HCT116 (cell line): Measurements from ENCODE around the gene UPF2. TPM values are rescaled to one million over a fixed set of nuclear protein-coding genes. Genes with fewer than 3 reads are reported as not detected.

Experiments
- ATAC-seq: fragments of 200-7000 bp; cut with Tn5 transposase; 2 replicates; pipeline ENCODE4 v1.9.1; 2020; ENCODE audit warnings: mild to moderate bottlenecking, moderate library complexity
- BruUV-seq: library from RNA; stranded (reverse); fragments of 400-500 nt; replicated peaks from 2 replicates; lab custom pipeline; 2021; lab: Mats Ljungman, UMichigan
- CTCF ChIA-PET: fragments of 300-600 bp; sonication (Branson Sonifier 250); formaldehyde crosslinking; loops from one replicate; lab custom pipeline; 2021; ENCODE audit warnings: antibody characterized with exemption; lab: Charles Lee
- POLR2A ChIA-PET: fragments of 300-600, 350-600 bp; sonication (Branson Sonifier 250); formaldehyde crosslinking; loops from one replicate; lab custom pipeline; 2021; ENCODE audit warnings: antibody characterized with exemption; lab: Charles Lee
- RAD21 ChIA-PET, 2 experiments: fragments of 300-600 bp; sonication (Branson Sonifier 250); formaldehyde crosslinking; loops; one replicate each; lab custom pipeline; 2023; ENCODE audit warnings: low total read pairs in 2 of 2; ENCODE audit not compliant: uncharacterized antibody in 2 of 2, unreplicated experiment in 2 of 2, low non-redundant PET in 1 of 2; lab: Charles Lee
- DNase-seq: peaks from one replicate; pipeline ENCODE4 v3.0.0-alpha.2; 2010; ENCODE audit warnings: low read depth, low spot score
- H2AFZ ChIP-seq: fragments of 200-600 bp; shearing (Covaris generic), sonication (generic); 2 replicates; pipeline ENCODE4 v1.6.1; 2017; ENCODE audit warnings: low read depth, mixed run types, mixed read lengths, antibody characterized with exemption, low read length; ENCODE audit not compliant: poor library complexity, severe bottlenecking
- H3K27ac ChIP-seq: 2 replicates; pipeline ENCODE4 v1.5.1; 2012; ENCODE audit warnings: low read depth, low read length
- H3K27me3 ChIP-seq: fragments of 200-600 bp; sonication (generic); 2 replicates; pipeline ENCODE4 v1.6.1; 2016; ENCODE audit warnings: mixed run types, low read length, mixed read lengths; ENCODE audit not compliant: insufficient read depth
- H3K36me3 ChIP-seq, 2 experiments: fragments of 200-500 bp in 1 of 2; fragments of 200-600 bp in 1 of 2; sonication (Bioruptor generic) in 1 of 2; sonication (generic) in 1 of 2; 2 replicates each; pipeline versions ENCODE4 v1.5.1 to v1.6.1; 2014 to 2016; ENCODE audit warnings: low read length in 2 of 2, inconsistent platforms in 1 of 2, mixed read lengths in 1 of 2, mixed run types in 1 of 2; ENCODE audit not compliant: insufficient read depth in 2 of 2, control insufficient read depth in 1 of 2
- H3K4me1 ChIP-seq, 2 experiments: fragments of 200-600 bp in 1 of 2; sonication (generic) in 1 of 2; 2 replicates each; pipeline versions ENCODE4 v1.5.1 to v1.6.1; 2012 to 2017; ENCODE audit warnings: low read length in 2 of 2, inconsistent platforms in 1 of 2, mild to moderate bottlenecking in 1 of 2, mixed read lengths in 1 of 2, mixed run types in 1 of 2, moderate library complexity in 1 of 2; ENCODE audit not compliant: insufficient read depth in 2 of 2, control insufficient read depth in 1 of 2
- H3K4me2 ChIP-seq: fragments of 200-600 bp; sonication (generic); 2 replicates; pipeline ENCODE4 v1.6.1; 2017; ENCODE audit warnings: mixed run types, low read length, mixed read lengths
- H3K4me3 ChIP-seq, 2 experiments: fragments of 200-600 bp in 1 of 2; sonication (generic) in 1 of 2; replicated peaks in 1 of 2; 2 replicates each; pipeline ENCODE4 v1.5.1; 2011 to 2016; ENCODE audit warnings: low read length in 2 of 2, control low read depth in 1 of 2, low read depth in 1 of 2, mild to moderate bottlenecking in 1 of 2, mixed read lengths in 1 of 2, mixed run types in 1 of 2
- H3K79me2 ChIP-seq: fragments of 200-600 bp; sonication (generic); 2 replicates; pipeline ENCODE4 v1.6.1; 2017; ENCODE audit warnings: mild to moderate bottlenecking, mixed run types, low read length, moderate library complexity, mixed read lengths; ENCODE audit not compliant: insufficient read depth
- H3K9ac ChIP-seq: fragments of 200-600 bp; sonication (generic); 2 replicates; pipeline ENCODE4 v1.6.1; 2016; ENCODE audit warnings: low read length, mixed read lengths
- H3K9me2 ChIP-seq: fragments of 200-600 bp; sonication (generic), shearing (Covaris generic); 2 replicates; pipeline ENCODE4 v1.6.1; 2017; ENCODE audit warnings: mixed run types, mild to moderate bottlenecking, moderate library complexity; ENCODE audit not compliant: insufficient read depth
- H3K9me3 ChIP-seq, 2 experiments: fragments of 200-500 bp in 1 of 2; fragments of 200-600 bp in 1 of 2; sonication (Bioruptor generic) in 1 of 2; sonication (generic) in 1 of 2; 2 replicates each; pipeline ENCODE4 v1.6.1; 2014 to 2017; ENCODE audit warnings: low read length in 2 of 2, mixed read lengths in 2 of 2, inconsistent platforms in 1 of 2, low read depth in 1 of 2, mild to moderate bottlenecking in 1 of 2, mixed run types in 1 of 2, moderate library complexity in 1 of 2; ENCODE audit not compliant: control insufficient read depth in 1 of 2, insufficient read depth in 1 of 2
- H4K20me1 ChIP-seq: fragments of 200-600 bp; sonication (generic), shearing (Covaris generic); 2 replicates; pipeline ENCODE4 v1.6.1; 2017; ENCODE audit warnings: mixed run types, mild to moderate bottlenecking, moderate library complexity; ENCODE audit not compliant: insufficient read depth
- ATF3 ChIP-seq: IDR thresholded peaks from 2 replicates; pipeline ENCODE4 v1.6.1; 2012
- CBX3 ChIP-seq: IDR thresholded peaks from 2 replicates; pipeline ENCODE4 v1.6.1; 2012; ENCODE audit warnings: low read depth
- CEBPB ChIP-seq: IDR thresholded peaks from 2 replicates; pipeline ENCODE4 v1.6.1; 2012; ENCODE audit warnings: low read depth
- CTCF ChIP-seq, 3 experiments: fragments of 200-600 bp in 1 of 3; sonication (generic) in 1 of 3; IDR thresholded peaks in 2 of 3; conservative IDR thresholded peaks in 1 of 3; 2 replicates each; pipeline ENCODE4 v1.5.1; 2012 to 2017; ENCODE audit warnings: low read depth in 2 of 3, low read length in 2 of 3, antibody characterized with exemption in 1 of 3, borderline replicate concordance in 1 of 3, control low read depth in 1 of 3, mild to moderate bottlenecking in 1 of 3, mixed read lengths in 1 of 3, mixed run types in 1 of 3, moderate library complexity in 1 of 3; ENCODE audit not compliant: insufficient read depth in 1 of 3
- EGR1 ChIP-seq: IDR thresholded peaks from 2 replicates; pipeline ENCODE4 v1.6.1; 2012; ENCODE audit warnings: low read depth
- ELF1 ChIP-seq: IDR thresholded peaks from 2 replicates; pipeline ENCODE4 v1.6.1; 2012; ENCODE audit warnings: low read depth, borderline replicate concordance
- EZH2 ChIP-seq: fragments of 200-600 bp; sonication (generic); IDR thresholded peaks from 2 replicates; pipeline ENCODE4 v1.6.1; 2017; ENCODE audit warnings: antibody characterized with exemption, mixed run types
- EZH2phosphoT487 ChIP-seq: fragments of 200-600 bp; IDR thresholded peaks from 2 replicates; pipeline ENCODE4 v1.6.1; 2018; ENCODE audit warnings: antibody characterized with exemption, borderline replicate concordance
- FOSL1 ChIP-seq: IDR thresholded peaks from 2 replicates; pipeline ENCODE4 v1.6.1; 2012; ENCODE audit warnings: low read depth
- JUND ChIP-seq: IDR thresholded peaks from 2 replicates; pipeline ENCODE4 v1.6.1; 2012
- POLR2A ChIP-seq: IDR thresholded peaks from 2 replicates; pipeline ENCODE4 v1.7.0; 2011; ENCODE audit warnings: borderline replicate concordance; ENCODE audit not compliant: insufficient read depth, insufficient read length; ENCODE audit errors: extremely low read depth
- POLR2AphosphoS5 ChIP-seq: IDR thresholded peaks from 2 replicates; pipeline ENCODE4 v1.6.1; 2011; ENCODE audit warnings: mild to moderate bottlenecking, low read depth, low read length, moderate library complexity
- RAD21 ChIP-seq: IDR thresholded peaks from 2 replicates; pipeline ENCODE4 v1.6.1; 2012; ENCODE audit warnings: low read depth, mild to moderate bottlenecking
- SRF ChIP-seq: IDR thresholded peaks from 2 replicates; pipeline ENCODE4 v1.6.1; 2012; ENCODE audit warnings: low read depth
- TCF7L2 ChIP-seq: IDR thresholded peaks from 2 replicates; pipeline ENCODE4 v1.7.0; 2011; ENCODE audit warnings: borderline replicate concordance, inconsistent platforms; ENCODE audit not compliant: insufficient read depth, insufficient read length; ENCODE audit errors: extremely low read depth
- YY1 ChIP-seq: IDR thresholded peaks from 2 replicates; pipeline ENCODE4 v1.6.1; 2011; ENCODE audit warnings: low read length, low read depth, moderate library complexity, mild to moderate bottlenecking; ENCODE audit not compliant: insufficient replicate concordance; ENCODE audit errors: extremely low read depth
- ZFX ChIP-seq: fragments of 450-650 bp; IDR thresholded peaks from 2 replicates; pipeline ENCODE4 v1.6.1; 2017
- ZNF274 ChIP-seq: fragments of 200-500 bp; sonication (Bioruptor generic); IDR thresholded peaks from 2 replicates; pipeline ENCODE4 v1.6.1; 2014; ENCODE audit warnings: mild to moderate bottlenecking, low read depth, low read length, inconsistent platforms
- intact Hi-C: fragments of 100-400 bp; cut with micrococcal nuclease; formaldehyde crosslinking; loops from 2 replicates; pipeline ENCODE4 v1.10.0; 2022
- total RNA-seq: library from RNA; stranded (reverse); gene quantifications from one replicate; pipeline ENCODE4 v1.2.1, GENCODE V29; 2021; ENCODE audit not compliant: unreplicated experiment
- TF ChIP-seq, protein P1 (sequence below): IDR thresholded peaks from 2 replicates; pipeline ENCODE4 v1.6.1; 2012; ENCODE audit warnings: low read depth
- TF ChIP-seq, protein P2 (sequence below): IDR thresholded peaks from 2 replicates; pipeline ENCODE4 v1.6.1; 2012

Gene UPF2
- total RNA-seq, 1 experiment from 2014 or later: 27.3 TPM

DNA sequence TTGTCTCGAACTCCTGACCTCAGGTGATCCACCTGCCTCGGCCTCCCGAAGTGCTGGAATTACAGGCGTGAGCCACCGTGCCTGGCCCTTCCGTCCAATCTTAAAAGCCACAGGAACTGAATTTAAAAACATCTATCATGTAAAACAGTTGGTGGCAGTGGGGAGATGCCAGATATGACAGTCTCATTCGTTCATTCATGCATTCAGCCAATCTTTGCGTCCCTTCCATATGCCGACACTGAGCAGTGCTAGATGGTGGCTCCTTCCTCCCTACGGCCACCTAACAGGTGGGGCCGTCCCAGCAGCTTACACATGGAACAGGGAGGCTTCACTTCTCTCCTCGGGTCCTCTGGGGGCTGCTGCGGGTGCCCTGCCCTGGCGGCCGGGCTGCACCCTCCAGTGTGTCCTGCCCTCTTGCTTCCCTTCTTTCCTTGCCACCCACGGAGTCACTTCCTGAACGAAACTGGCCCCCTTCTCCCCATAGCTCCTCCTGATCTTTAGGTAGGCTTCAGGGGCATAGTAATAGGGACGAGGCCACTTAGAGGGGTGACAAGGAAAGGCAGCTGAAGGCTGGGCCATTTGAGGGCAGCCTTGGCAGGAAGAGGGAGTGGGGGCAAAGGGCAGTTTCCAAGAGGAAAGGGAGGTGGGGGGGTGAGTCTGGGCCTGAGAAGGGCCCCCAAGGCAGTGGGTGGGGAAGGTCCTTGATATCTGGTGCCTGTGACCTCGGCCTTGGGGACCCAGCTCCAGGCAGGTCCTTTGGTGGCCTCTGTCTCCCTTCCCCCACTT lies 165.6 kb downstream of the UPF2 start (continued):
- no peak for TF ChIP-seq POLR2A

DNA sequence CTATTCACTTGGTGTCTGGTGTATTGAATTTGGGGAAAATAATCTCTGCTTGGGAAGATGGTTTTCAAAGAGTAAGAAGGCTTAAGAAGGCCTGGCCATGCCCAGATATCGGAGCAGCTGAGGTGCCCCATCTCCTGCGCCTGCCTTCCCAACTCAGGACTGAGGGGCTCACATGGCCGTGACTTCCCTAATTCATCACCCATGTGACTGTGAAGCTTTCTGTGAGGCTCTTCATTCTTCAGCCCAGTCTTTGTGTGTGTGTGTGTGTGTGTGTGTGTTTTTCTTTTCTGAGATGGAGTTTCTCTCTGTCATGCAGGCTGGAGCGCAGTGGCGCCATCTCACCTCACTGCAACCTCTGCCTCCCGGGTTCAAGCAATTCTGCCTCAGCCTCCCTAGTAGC lies 166.3 kb downstream of the UPF2 start:
- ChIA-PET CTCF (interaction anchor here (1.0 kb wide), 1 partner anchor 10 kb away, joined by 3 read pairs; no protein-coding TSS in a partner anchor), POLR2A (interaction anchor here (0.9 to 1.5 kb wide), 6 partner anchors 9 to 251 kb away, joined by 3 to 4 read pairs (median 3); no protein-coding TSS in a partner anchor)
- peak; percentile 4 for ATAC-seq
- Histone ChIP-seq H3K4me3 (no peak overlapping the region), H3K27me3 (no peaks in the 10 kb centered on the region)
- no peak for TF ChIP-seq ZFX
- no peak for TF ChIP-seq POLR2AphosphoS5
- TF ChIP-seq FOSL1: no peak
- TF ChIP-seq EGR1: no peak
- TF ChIP-seq, protein P1, sequence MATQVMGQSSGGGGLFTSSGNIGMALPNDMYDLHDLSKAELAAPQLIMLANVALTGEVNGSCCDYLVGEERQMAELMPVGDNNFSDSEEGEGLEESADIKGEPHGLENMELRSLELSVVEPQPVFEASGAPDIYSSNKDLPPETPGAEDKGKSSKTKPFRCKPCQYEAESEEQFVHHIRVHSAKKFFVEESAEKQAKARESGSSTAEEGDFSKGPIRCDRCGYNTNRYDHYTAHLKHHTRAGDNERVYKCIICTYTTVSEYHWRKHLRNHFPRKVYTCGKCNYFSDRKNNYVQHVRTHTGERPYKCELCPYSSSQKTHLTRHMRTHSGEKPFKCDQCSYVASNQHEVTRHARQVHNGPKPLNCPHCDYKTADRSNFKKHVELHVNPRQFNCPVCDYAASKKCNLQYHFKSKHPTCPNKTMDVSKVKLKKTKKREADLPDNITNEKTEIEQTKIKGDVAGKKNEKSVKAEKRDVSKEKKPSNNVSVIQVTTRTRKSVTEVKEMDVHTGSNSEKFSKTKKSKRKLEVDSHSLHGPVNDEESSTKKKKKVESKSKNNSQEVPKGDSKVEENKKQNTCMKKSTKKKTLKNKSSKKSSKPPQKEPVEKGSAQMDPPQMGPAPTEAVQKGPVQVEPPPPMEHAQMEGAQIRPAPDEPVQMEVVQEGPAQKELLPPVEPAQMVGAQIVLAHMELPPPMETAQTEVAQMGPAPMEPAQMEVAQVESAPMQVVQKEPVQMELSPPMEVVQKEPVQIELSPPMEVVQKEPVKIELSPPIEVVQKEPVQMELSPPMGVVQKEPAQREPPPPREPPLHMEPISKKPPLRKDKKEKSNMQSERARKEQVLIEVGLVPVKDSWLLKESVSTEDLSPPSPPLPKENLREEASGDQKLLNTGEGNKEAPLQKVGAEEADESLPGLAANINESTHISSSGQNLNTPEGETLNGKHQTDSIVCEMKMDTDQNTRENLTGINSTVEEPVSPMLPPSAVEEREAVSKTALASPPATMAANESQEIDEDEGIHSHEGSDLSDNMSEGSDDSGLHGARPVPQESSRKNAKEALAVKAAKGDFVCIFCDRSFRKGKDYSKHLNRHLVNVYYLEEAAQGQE: no peak
- TF ChIP-seq CBX3: no peak
- TF ChIP-seq ZNF274: no peak
- TF ChIP-seq SRF: no peak
- TF ChIP-seq ELF1: no peak
- no peak for TF ChIP-seq CTCF (IDR thresholded peaks at IDR 0.05 in 2 of 3, conservative IDR thresholded peaks at IDR 0.05 in 1 of 3; ENCODE audit: borderline replicate concordance in 1 of 3, insufficient read depth in 1 of 3, low read depth in 2 of 3, low read length in 2 of 3)
- TF ChIP-seq ATF3: no peak
- TF ChIP-seq, protein P2, sequence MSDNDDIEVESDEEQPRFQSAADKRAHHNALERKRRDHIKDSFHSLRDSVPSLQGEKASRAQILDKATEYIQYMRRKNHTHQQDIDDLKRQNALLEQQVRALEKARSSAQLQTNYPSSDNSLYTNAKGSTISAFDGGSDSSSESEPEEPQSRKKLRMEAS: no peak
- no peak for TF ChIP-seq RAD21
- no peak for TF ChIP-seq TCF7L2
- no peak for TF ChIP-seq YY1
- no peak for TF ChIP-seq EZH2
- no peak for TF ChIP-seq EZH2phosphoT487
- TF ChIP-seq POLR2A: no peak
- no peak for TF ChIP-seq JUND
- TF ChIP-seq CEBPB: no peak
- TF ChIP-seq, all 23 proteins: peak for 0
- peak overlapping the region; percentile 59 for H3K4me2 ChIP-seq
- intact Hi-C loops: no loop called here
- H3K9ac ChIP-seq: peak overlapping the region; percentile 77
- H3K79me2 ChIP-seq: no peaks in the 10 kb centered on the region
- RAD21 ChIA-PET: no interaction called here
- peak overlapping the region; percentile 86 for H3K27ac ChIP-seq
- BruUV-seq: TSS peak; percentile 82
- peaks cover 50 to 79% of the 10 kb centered on the region in 2 experiments for H3K4me1 ChIP-seq
- no peaks in the 10 kb centered on the region for H3K9me2 ChIP-seq
- no peak overlapping the region for H2AFZ ChIP-seq
- no peaks in the 10 kb centered on the region for H3K9me3 ChIP-seq
- no peaks in the 10 kb centered on the region for H3K36me3 ChIP-seq
- no peak for DNase-seq
- no peaks in the 10 kb centered on the region for H4K20me1 ChIP-seq
